Measurements from ENCODE around the gene TMEM106A. TPM values are rescaled to one million over a fixed set of nuclear protein-coding genes. Genes with fewer than 3 reads are reported as not detected.

Gene TMEM106A
- total and polyA plus RNA-seq, 9 of the 15 experiments (the other 6 are each of a cell fraction or from before 2014, with no cell fraction given), result 0.03 to 0.29 (median 0.15) TPM

GRCh38 chr17:43170766-43171585 lies 40.7 kb upstream of the TMEM106A start, which contains the start of gene NBR1 (continued):
- TF ChIP-seq CTBP1 (IDR thresholded peaks at IDR 0.05; ENCODE audit: borderline replicate concordance) (peak; percentile 74), MLLT1 (IDR thresholded peaks at IDR 0.05) (peak in 1 of 2 experiments; percentile 79; a peak in 2 of 4 replicates), POLR2H (tag; IDR thresholded peaks at IDR 0.05; ENCODE audit: low read depth) (peak; percentile 89), POLR2A (conservative IDR thresholded peaks at IDR 0.05) (peak; percentile 85), BCOR (IDR thresholded peaks at IDR 0.05) (no peak), SMC3 (conservative IDR thresholded peaks at IDR 0.05; ENCODE audit: insufficient read depth, low read depth, low read length) (0 out of 2 replicates have a peak, but pooled peaks have one; percentile 34), AFF1 (IDR thresholded peaks at IDR 0.05; ENCODE audit: low read depth in 1 of 2, partially characterized antibody in 2 of 2) (peak in 1 of 2 experiments; percentile 87), EGR1 (conservative IDR thresholded peaks at IDR 0.05) (peak; percentile 53; the same call in 1 of the 2 replicates), ZHX1 (conservative IDR thresholded peaks at IDR 0.05; ENCODE audit: low read length) (peak; percentile 23; the same call in 1 of the 2 replicates), CHD2 (IDR thresholded peaks at IDR 0.05; ENCODE audit: low read depth, low read length) (peak; percentile 81), ZNF609 (CRISPR knock-in tag; IDR thresholded peaks at IDR 0.05; ENCODE audit: borderline replicate concordance) (no peak), RAD51 (IDR thresholded peaks at IDR 0.05; ENCODE audit: borderline replicate concordance, low read depth) (no peak), ZNF830 (CRISPR knock-in tag; IDR thresholded peaks at IDR 0.05) (0 out of 2 replicates have a peak, but pooled peaks have one; percentile 86), FOXJ2 (tag; IDR thresholded peaks at IDR 0.05) (peak; percentile 79; the same call in 1 of the 2 replicates)

Measured in K562 (cell line).